Smooth muscle cell (in vitro differentiated cells): ENCODE data around the gene CPEB1. TPM values are rescaled to one million over a fixed set of nuclear protein-coding genes. Genes with fewer than 3 reads are reported as not detected.
A peak's percentile ranks its signal among the peaks of the same experiment; 100 is the strongest.

Experiments
- DNase-seq: peaks from one replicate; lab custom pipeline; 2025; ENCODE audit not compliant: unreplicated experiment; lab: John Stamatoyannopoulos, UW
- H2AFZ ChIP-seq: fragments of 200-600 bp; sonication (generic); 2 replicates; pipeline ENCODE4 v1.6.0; 2016; ENCODE audit warnings: antibody characterized with exemption, low read depth, mild to moderate bottlenecking
- H3F3A ChIP-seq: fragments of 200-600 bp; sonication (generic); 2 replicates; pipeline ENCODE4 v1.6.0; 2017; ENCODE audit warnings: antibody characterized with exemption, low read depth
- H3K27ac ChIP-seq: fragments of 200-600 bp; sonication (generic); 2 replicates; pipeline ENCODE4 v1.5.1; 2016; ENCODE audit warnings: low read depth, mild to moderate bottlenecking
- H3K27me3 ChIP-seq: fragments of 200-600 bp; sonication (generic); 2 replicates; pipeline ENCODE4 v1.6.1; 2016; ENCODE audit warnings: low read depth, mild to moderate bottlenecking
- H3K36me3 ChIP-seq: fragments of 200-600 bp; sonication (generic); 2 replicates; pipeline ENCODE4 v1.5.1; 2016; ENCODE audit warnings: low read depth
- H3K4me1 ChIP-seq: fragments of 200-600 bp; sonication (generic); 2 replicates; pipeline ENCODE4 v1.5.1; 2016; ENCODE audit warnings: low read depth
- H3K4me2 ChIP-seq: fragments of 200-600 bp; sonication (generic); 2 replicates; pipeline ENCODE4 v1.6.0; 2016; ENCODE audit warnings: mild to moderate bottlenecking
- H3K4me3 ChIP-seq: fragments of 200-600 bp; sonication (generic); 2 replicates; pipeline ENCODE4 v1.5.1; 2016; ENCODE audit warnings: mild to moderate bottlenecking
- H3K79me2 ChIP-seq: fragments of 200-600 bp; sonication (generic); 2 replicates; pipeline ENCODE4 v1.6.0; 2016; ENCODE audit warnings: low read depth, mild to moderate bottlenecking
- H3K9ac ChIP-seq: fragments of 200-600 bp; sonication (generic); 2 replicates; pipeline ENCODE4 v1.6.0; 2016; ENCODE audit warnings: low read depth
- H3K9me3 ChIP-seq: fragments of 200-600 bp; sonication (generic); replicated peaks from 2 replicates; pipeline ENCODE4 v1.5.1; 2016; ENCODE audit warnings: low read depth
- H4K20me1 ChIP-seq: fragments of 200-600 bp; sonication (generic); 2 replicates; pipeline ENCODE4 v1.6.0; 2016; ENCODE audit warnings: low read depth
- CTCF ChIP-seq: fragments of 200-600 bp; sonication (generic); IDR thresholded peaks from 2 replicates; pipeline ENCODE4 v1.5.1; 2017; ENCODE audit warnings: borderline replicate concordance, mild to moderate bottlenecking, antibody characterized with exemption; ENCODE audit not compliant: insufficient read depth, poor library complexity, severe bottlenecking
- WGBS: methylation state at CpG from one replicate; pipeline ENCODE4 v1.1.7; 2016; ENCODE audit warnings: low lambda C conversion rate; 5-methylcytosine and 5-hydroxymethylcytosine counted together
- polyA plus RNA-seq: library from polyadenylated mRNA; unstranded; fragments of >200 nt; fragmentation: Nextera tagmentation; extraction: Ambion mirVana; gene quantifications from 2 replicates; pipeline ENCODE4 v1.2.1, GENCODE V29; 2016
- total RNA-seq: library from RNA; depleted of rRNA; stranded (reverse); fragments of >200 nt; gene quantifications from 2 replicates; pipeline ENCODE4 v1.2.3, GENCODE V29; 2014

Gene CPEB1
- total and polyA plus RNA-seq, 2 experiments from 2014 or later = 5.8 to 9.8 TPM

GRCh38 chr15:82545002-82545401 lies 102.2 kb downstream of the CPEB1 start:
- Histone ChIP-seq H3F3A (peaks cover 8% of the 10 kb centered on the region), H3K27ac (no peak overlapping the region), H3K9ac (no peak overlapping the region), H3K9me3 (no peaks in the 10 kb centered on the region), H3K36me3 (no peaks in the 10 kb centered on the region), H3K79me2 (peaks cover 3% of the 10 kb centered on the region), H3K4me2 (no peak overlapping the region), H4K20me1 (peaks cover 2% of the 10 kb centered on the region), H2AFZ (no peak overlapping the region), H3K27me3 (no peaks in the 10 kb centered on the region), H3K4me3 (no peak overlapping the region), H3K4me1 (peaks cover 10% of the 10 kb centered on the region)
- TF ChIP-seq CTCF = no peak
- DNase-seq = no peak
- 38% methylated on average over 3 of the region's 3 CpGs for WGBS

- peaks cover 12% of the 10 kb centered on the region for H3F3A ChIP-seq
- no peaks in the 10 kb centered on the region for H3K36me3 ChIP-seq
- WGBS = 93% methylated on average over 9 of the region's 9 CpGs
- no peak for TF ChIP-seq CTCF
- no peak overlapping the region for H2AFZ ChIP-seq
- no peak overlapping the region for H3K4me3 ChIP-seq
- no peaks in the 10 kb centered on the region for H3K27me3 ChIP-seq
- H3K4me1 ChIP-seq = peaks cover 10% of the 10 kb centered on the region
- peaks cover 8% of the 10 kb centered on the region for H4K20me1 ChIP-seq
- H3K9ac ChIP-seq = no peak overlapping the region
- no peak overlapping the region for H3K27ac ChIP-seq
- no peak for DNase-seq
- no peak overlapping the region for H3K4me2 ChIP-seq
- H3K79me2 ChIP-seq = peaks cover 9% of the 10 kb centered on the region
- no peaks in the 10 kb centered on the region for H3K9me3 ChIP-seq
Measured at GRCh38 chr15:82544431-82544830, 102.7 kb downstream of the CPEB1 start.

GRCh38 chr15:82543160-82543559 lies 104.0 kb downstream of the CPEB1 start:
- no peaks in the 10 kb centered on the region for H3K27me3 ChIP-seq
- H3K9ac ChIP-seq = no peak overlapping the region
- peaks cover 22% of the 10 kb centered on the region for H3K79me2 ChIP-seq
- peaks cover 19% of the 10 kb centered on the region for H3F3A ChIP-seq
- no peak for TF ChIP-seq CTCF
- no peak for DNase-seq
- no peaks in the 10 kb centered on the region for H3K9me3 ChIP-seq
- peak overlapping the region; percentile 13 for H3K27ac ChIP-seq
- H2AFZ ChIP-seq = no peak overlapping the region
- H3K4me1 ChIP-seq = peaks cover 22% of the 10 kb centered on the region
- H4K20me1 ChIP-seq = peaks cover 20% of the 10 kb centered on the region
- H3K4me2 ChIP-seq = no peak overlapping the region
- peaks cover 5% of the 10 kb centered on the region for H3K36me3 ChIP-seq
- WGBS = 18% methylated on average over 2 of the region's 2 CpGs
- no peak overlapping the region for H3K4me3 ChIP-seq

GRCh38 chr15:82540984-82541431 lies 106.2 kb downstream of the CPEB1 start:
- Histone ChIP-seq H4K20me1 (peaks cover 42% of the 10 kb centered on the region), H3K36me3 (peaks cover 12% of the 10 kb centered on the region), H3K27me3 (no peaks in the 10 kb centered on the region), H3K4me1 (peaks cover 26% of the 10 kb centered on the region), H3K27ac (peak overlapping the region; percentile 88), H3K4me3 (peak overlapping the region; percentile 97), H3K9me3 (no peaks in the 10 kb centered on the region), H2AFZ (peak overlapping the region; percentile 87), H3K4me2 (peak overlapping the region; percentile 94), H3K9ac (peak overlapping the region; percentile 73), H3K79me2 (peaks cover 32% of the 10 kb centered on the region), H3F3A (peaks cover 29% of the 10 kb centered on the region)
- 24% methylated on average over 11 of the region's 11 CpGs for WGBS
- no peak for TF ChIP-seq CTCF
- DNase-seq = no peak
